GM12865 (cell line): ENCODE results near the gene DEPDC5.
A peak's percentile ranks its signal among the peaks of the same experiment; 100 is the strongest.

Experiments
- DNase-seq: peaks from one replicate; pipeline ENCODE4 v3.0.0; 2010; ENCODE audit warnings: low read depth
- H3K4me3 ChIP-seq: 2 replicates; pipeline ENCODE4 v1.5.1; 2011; ENCODE audit warnings: mild to moderate bottlenecking, low read depth, low read length, control low read depth
- TF ChIP-seq, protein P1 (sequence below): IDR thresholded peaks from 2 replicates; pipeline ENCODE4 v1.5.1; 2011; ENCODE audit warnings: low read length, control low read depth, low read depth, inconsistent platforms; ENCODE audit not compliant: insufficient read depth; ENCODE audit errors: missing control alignments

The DEPDC5 gene

DNA sequence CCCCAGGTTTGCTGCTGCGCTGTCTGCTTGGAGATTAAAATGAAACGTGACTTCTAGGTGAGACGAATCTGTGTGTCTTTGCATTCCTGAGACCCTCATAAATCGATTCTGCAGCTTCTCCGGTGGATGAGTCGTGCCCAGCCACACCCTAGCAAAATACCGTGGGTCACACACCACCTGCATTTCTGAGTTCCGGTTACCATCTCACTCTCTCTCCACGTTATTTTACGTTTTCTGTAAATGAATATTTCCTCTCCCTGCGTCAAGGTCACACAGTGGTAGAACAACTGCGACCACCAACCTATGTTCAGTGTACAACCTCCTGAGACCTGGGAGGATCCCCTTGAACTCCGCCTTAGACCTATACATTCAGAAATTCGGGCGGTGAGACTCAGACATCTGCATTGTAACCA is 191.6 kb downstream of the DEPDC5 start:
- DNase-seq, result peak; percentile 36
- peak overlapping the region; percentile 70 for H3K4me3 ChIP-seq
- TF ChIP-seq, protein P1, sequence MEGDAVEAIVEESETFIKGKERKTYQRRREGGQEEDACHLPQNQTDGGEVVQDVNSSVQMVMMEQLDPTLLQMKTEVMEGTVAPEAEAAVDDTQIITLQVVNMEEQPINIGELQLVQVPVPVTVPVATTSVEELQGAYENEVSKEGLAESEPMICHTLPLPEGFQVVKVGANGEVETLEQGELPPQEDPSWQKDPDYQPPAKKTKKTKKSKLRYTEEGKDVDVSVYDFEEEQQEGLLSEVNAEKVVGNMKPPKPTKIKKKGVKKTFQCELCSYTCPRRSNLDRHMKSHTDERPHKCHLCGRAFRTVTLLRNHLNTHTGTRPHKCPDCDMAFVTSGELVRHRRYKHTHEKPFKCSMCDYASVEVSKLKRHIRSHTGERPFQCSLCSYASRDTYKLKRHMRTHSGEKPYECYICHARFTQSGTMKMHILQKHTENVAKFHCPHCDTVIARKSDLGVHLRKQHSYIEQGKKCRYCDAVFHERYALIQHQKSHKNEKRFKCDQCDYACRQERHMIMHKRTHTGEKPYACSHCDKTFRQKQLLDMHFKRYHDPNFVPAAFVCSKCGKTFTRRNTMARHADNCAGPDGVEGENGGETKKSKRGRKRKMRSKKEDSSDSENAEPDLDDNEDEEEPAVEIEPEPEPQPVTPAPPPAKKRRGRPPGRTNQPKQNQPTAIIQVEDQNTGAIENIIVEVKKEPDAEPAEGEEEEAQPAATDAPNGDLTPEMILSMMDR, result no peak

DNA sequence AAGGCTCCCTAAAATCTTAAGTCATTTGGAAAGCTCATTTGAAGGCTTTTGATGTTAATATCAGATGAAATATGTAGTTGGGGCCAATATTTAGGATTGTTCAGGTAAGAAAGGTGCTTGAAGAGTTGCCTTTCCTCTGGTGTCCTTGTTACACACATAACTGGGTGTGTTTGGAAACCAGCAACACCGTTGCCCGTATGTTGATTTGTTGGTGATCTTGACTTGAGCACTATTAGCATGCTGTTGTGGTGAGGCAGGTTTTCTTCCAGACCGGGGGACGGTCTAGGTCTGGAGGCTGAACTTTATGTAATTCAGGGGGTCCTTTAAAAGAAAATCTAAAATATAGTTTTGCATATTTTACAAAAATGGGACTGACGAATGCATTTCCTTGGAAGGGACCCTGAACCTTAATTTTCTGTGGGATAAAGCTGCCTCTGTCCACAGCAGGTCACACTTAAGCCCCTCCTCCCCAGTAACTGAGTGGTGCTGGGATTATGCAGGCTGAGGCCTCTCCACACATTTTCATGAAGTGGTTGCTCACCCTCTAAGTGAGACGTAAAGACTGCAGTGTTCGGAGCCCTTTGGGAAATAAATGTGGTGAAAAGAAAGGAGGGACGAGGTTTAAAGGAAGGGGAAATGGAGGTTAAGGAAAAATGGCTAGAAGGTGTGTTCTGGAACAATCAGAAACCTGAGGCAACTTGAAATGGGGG is 192.3 kb downstream of the DEPDC5 start:
- H3K4me3 ChIP-seq, result peak overlapping the region; percentile 70
- TF ChIP-seq, protein P1, result no peak
- no peak for DNase-seq

DNA sequence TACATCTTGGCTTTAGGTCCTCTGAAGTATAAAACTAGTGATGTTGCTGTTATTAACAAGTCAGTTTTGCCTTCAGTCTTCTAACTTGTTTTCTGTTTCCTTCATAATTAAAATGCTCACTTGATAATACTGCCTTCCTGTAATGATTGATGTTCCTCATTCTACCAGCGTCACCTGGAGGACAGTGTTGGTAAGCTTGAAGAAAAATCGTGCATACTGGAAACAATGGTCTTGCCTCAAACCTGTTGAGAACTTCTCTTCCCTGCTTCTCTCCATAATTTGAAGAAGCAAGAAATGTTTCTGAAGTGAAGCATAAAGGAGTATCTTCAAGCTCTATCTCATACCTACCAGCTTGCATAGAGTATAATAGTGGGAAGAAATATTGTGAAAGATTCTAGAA is 193.5 kb downstream of the DEPDC5 start:
- TF ChIP-seq, protein P1, result peak; percentile 79
- peak; percentile 69 for DNase-seq
- no peak overlapping the region for H3K4me3 ChIP-seq

DNA sequence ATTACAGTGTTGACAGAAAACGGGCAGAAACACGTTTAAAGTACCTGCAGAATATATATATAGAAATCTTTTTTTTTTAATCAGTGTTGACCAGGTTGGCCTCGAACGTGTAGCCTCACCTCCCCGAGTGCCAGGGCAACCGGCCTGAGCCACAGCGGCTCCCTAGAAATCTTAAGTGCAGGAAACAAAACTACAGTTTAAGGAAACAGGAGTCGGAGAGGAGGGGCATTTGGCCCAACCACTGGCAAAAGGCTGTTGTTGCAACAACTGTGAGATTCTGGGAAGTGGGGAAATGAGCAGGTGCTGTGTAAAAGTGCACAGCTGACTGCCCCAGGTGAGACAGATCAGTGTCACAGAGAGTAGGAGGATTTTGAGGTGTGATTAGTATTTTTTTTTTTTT is 194.2 kb downstream of the DEPDC5 start:
- no peak for DNase-seq
- TF ChIP-seq, protein P1, result no peak
- no peak overlapping the region for H3K4me3 ChIP-seq

DNA sequence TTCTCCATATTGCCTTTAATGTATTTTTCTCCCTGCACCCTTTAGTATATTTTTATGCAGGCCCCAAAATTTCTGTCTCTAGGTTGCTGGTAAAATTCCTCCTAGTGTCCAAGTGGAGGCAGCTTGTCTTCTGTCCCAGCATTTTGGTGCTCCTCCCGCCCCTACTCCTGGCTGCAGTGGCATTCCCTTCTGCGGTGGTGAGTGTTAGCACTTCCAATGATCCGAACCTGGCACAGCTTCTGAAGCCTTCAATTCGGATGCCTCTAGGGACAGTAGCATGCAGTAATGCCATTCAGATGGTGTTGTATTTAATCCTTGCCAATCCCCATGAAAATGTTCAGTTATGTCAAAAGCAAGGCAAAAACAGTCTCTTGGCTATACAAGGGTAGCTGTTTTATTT is 196.4 kb downstream of the DEPDC5 start:
- H3K4me3 ChIP-seq, result no peak overlapping the region
- TF ChIP-seq, protein P1, result no peak
- DNase-seq, result no peak

DNA sequence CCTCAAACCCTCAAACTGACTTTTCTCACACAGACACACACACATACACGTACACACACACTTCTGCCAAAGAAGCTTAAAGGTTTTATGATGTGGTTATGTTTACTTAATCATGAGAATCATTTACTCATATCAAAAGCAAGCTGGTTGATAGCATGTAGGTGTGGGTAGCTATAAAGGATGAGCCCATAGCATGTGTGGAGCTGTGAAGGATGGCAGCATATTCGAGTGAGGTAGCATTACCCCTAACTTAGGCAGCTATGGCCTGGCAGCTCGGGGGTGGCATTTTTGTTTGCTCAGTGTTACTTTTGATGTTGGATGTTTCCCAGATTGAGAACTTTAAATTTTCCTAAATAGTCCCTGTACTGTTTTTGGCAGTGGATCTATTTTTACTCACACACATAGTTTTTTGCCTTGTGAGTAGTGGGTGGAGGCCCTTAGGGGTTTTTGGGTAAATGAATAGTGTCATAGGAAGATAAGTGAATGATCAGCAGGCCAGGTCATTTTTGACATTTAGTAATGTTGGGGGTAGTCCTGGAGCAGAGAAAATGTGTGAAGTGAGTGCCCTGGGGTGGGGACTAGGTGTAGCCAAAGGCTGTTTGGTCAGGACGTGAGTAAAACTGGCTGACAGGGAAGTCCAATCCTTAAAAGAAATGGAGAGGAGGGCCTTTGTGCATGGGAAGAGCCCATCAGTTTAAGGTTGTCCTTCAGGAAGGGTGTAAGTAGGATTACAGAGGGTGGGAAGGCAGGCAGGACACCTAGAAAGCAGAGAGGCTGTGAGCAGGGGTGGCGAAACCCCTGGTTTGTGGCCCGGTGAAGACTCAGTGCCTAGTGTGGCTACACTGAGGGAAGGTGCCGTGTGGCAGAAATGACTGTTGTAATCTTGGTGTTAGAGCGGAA is 197.6 kb downstream of the DEPDC5 start:
- no peak for DNase-seq
- TF ChIP-seq, protein P1, result no peak
- no peak overlapping the region for H3K4me3 ChIP-seq

DNA sequence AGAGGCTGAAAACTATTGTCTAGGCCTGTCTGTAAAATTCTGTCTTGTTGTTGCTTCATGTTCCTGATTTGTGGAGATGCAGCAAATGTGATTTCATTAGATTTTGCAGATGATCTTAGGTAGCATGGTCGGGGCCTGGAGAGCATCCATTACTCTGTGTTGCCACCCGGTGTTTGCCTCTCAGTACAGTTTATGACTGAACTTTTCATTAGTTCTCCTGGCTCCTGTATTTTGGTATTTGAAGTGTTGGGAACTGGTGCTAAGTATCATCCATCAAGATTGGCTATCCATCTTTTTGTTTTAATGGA is 198.2 kb downstream of the DEPDC5 start:
- H3K4me3 ChIP-seq, result no peak overlapping the region
- DNase-seq, result no peak
- TF ChIP-seq, protein P1, result no peak
